B cell (primary cell): Measurements from ENCODE around the gene MIGA1. TPM values are rescaled to one million over a fixed set of nuclear protein-coding genes. Genes with fewer than 3 reads are reported as not detected.

Experiments used
- ATAC-seq: fragments of 200-7000 bp; cut with Tn5 transposase; one replicate; pipeline ENCODE4 v1.10.0; 2021; ENCODE audit warnings: low read depth, mild to moderate bottlenecking, moderate number of reproducible peaks, moderate library complexity
- CTCF ChIA-PET: fragments of 350-600 bp; sonication (Branson Sonifier 250); formaldehyde crosslinking; loops from one replicate; lab custom pipeline; 2021; ENCODE audit warnings: antibody characterized with exemption, inconsistent platforms; lab: Charles Lee
- POLR2A ChIA-PET: fragments of 350-600 bp; sonication (Branson Sonifier 250); formaldehyde crosslinking; loops from one replicate; lab custom pipeline; 2021; ENCODE audit warnings: antibody characterized with exemption; lab: Charles Lee
- DNase-seq: peaks from one replicate; pipeline ENCODE4 v3.0.0; 2013
- H2AFZ ChIP-seq: 2 replicates; pipeline ENCODE4 v1.6.1; 2012; ENCODE audit warnings: mild to moderate bottlenecking, low read depth, low read length; ENCODE audit not compliant: insufficient read depth, poor library complexity, severe bottlenecking
- H3K27ac ChIP-seq, 2 donors: 1 replicate in 1 of 2; 2 replicates in 1 of 2; pipeline ENCODE4 v1.5.1; 2012 to 2013; ENCODE audit warnings: low read length in 2 of 2, mild to moderate bottlenecking in 2 of 2, moderate library complexity in 1 of 2
- H3K27me3 ChIP-seq, 4 experiments: fragments of 200-600 bp in 1 of 4; sonication (generic) in 1 of 4; replicated peaks in 1 of 4; 1 replicate in 2 of 4; 2 replicates in 2 of 4; pipeline versions ENCODE4 v1.6.1 to v1.7.0; 2013 to 2016; ENCODE audit warnings: low read length in 3 of 4, mild to moderate bottlenecking in 2 of 4, mixed read lengths in 1 of 4, moderate library complexity in 1 of 4; ENCODE audit not compliant: insufficient read depth in 4 of 4, control insufficient read depth in 3 of 4; ENCODE audit errors: control extremely low read depth in 1 of 4
- H3K36me3 ChIP-seq, 2 experiments: replicated peaks in 1 of 2; 1 replicate in 1 of 2; 2 replicates in 1 of 2; pipeline versions ENCODE4 v1.6.1 to v1.7.1; 2013; ENCODE audit warnings: low read length in 1 of 2; ENCODE audit not compliant: insufficient read depth in 2 of 2, control insufficient read depth in 1 of 2; ENCODE audit errors: control extremely low read depth in 1 of 2, extremely low read depth in 1 of 2
- H3K4me1 ChIP-seq, 2 donors: fragments of 200-600 bp in 1 of 2; sonication (generic) in 1 of 2; 1 replicate in 1 of 2; 2 replicates in 1 of 2; pipeline versions ENCODE4 v1.5.1 to v1.6.1; 2013 to 2017; ENCODE audit warnings: low read length in 2 of 2; ENCODE audit not compliant: control insufficient read depth in 2 of 2, insufficient read depth in 2 of 2
- H3K4me2 ChIP-seq: replicated peaks from 2 replicates; pipeline ENCODE3; 2012; ENCODE audit warnings: mild to moderate bottlenecking, low read depth, low read length; ENCODE audit not compliant: poor library complexity, severe bottlenecking
- H3K4me3 ChIP-seq, 5 experiments: fragments of 200-600 bp in 1 of 5; sonication (generic) in 1 of 5; 1 replicate in 3 of 5; 2 replicates in 2 of 5; pipeline versions ENCODE4 v1.5.1 to v1.7.0; 2011 to 2016; ENCODE audit warnings: low read length in 4 of 5, mild to moderate bottlenecking in 4 of 5, low read depth in 2 of 5, control low read depth in 1 of 5, moderate library complexity in 1 of 5; ENCODE audit not compliant: insufficient read depth in 1 of 5; ENCODE audit errors: control extremely low read depth in 1 of 5, extremely low read depth in 1 of 5
- H3K79me2 ChIP-seq: fragments of 200-600 bp; sonication (generic); one replicate; pipeline ENCODE4 v1.6.0; 2016; ENCODE audit warnings: low read length; ENCODE audit not compliant: control insufficient read depth, insufficient read depth
- H3K9ac ChIP-seq: fragments of 200-600 bp; sonication (generic); 2 replicates; pipeline ENCODE4 v1.6.1; 2017; ENCODE audit warnings: mild to moderate bottlenecking, low read length, moderate library complexity
- H3K9me3 ChIP-seq, 3 donors: one replicate each; pipeline versions ENCODE4 v1.6.1 to v1.7.1; 2013; ENCODE audit warnings: low read length in 2 of 3; ENCODE audit not compliant: control insufficient read depth in 2 of 3, insufficient read depth in 1 of 3; ENCODE audit errors: control extremely low read depth in 1 of 3
- H4K20me1 ChIP-seq: 2 replicates; pipeline ENCODE4 v1.6.0; 2012; ENCODE audit warnings: mild to moderate bottlenecking, low read length; ENCODE audit not compliant: insufficient read depth, control insufficient read depth, poor library complexity, severe bottlenecking
- H3K27ac Mint-ChIP-seq: one replicate; pipeline ENCODE4 v1.8.0; 2021; ENCODE audit warnings: mixed read lengths
- H3K27me3 Mint-ChIP-seq: one replicate; pipeline ENCODE4 v1.8.0; 2021; ENCODE audit warnings: mixed read lengths
- H3K4me1 Mint-ChIP-seq: one replicate; pipeline ENCODE4 v1.8.0; 2021; ENCODE audit warnings: mixed read lengths
- H3K4me3 Mint-ChIP-seq: one replicate; pipeline ENCODE4 v1.8.0; 2021; ENCODE audit warnings: mixed read lengths
- H3K9me3 Mint-ChIP-seq: one replicate; pipeline ENCODE4 v1.8.0; 2022; ENCODE audit warnings: mixed read lengths; ENCODE audit not compliant: insufficient read depth
- EZH2 ChIP-seq: IDR thresholded peaks from 2 replicates; pipeline ENCODE4 v1.6.1; 2012; ENCODE audit warnings: borderline replicate concordance, low read depth, mild to moderate bottlenecking, moderate library complexity, low read length; ENCODE audit not compliant: insufficient read depth, poor library complexity, severe bottlenecking
- WGBS: methylation state at CpG from one replicate; pipeline ENCODE4 v1.1.5; 2013; ENCODE audit warnings: missing lambda C conversion rate; ENCODE audit not compliant: insufficient coverage; 5-methylcytosine and 5-hydroxymethylcytosine counted together
- intact Hi-C: fragments of 100-400 bp; cut with micrococcal nuclease; formaldehyde crosslinking; loops from one replicate; pipeline ENCODE4 v1.10.0; 2022
- polyA plus RNA-seq: library from polyadenylated mRNA; depleted of rRNA; stranded (reverse); fragments of >200 nt; gene quantifications from 2 replicates; pipeline ENCODE4 v1.2.3, GENCODE V29; 2012
- total RNA-seq, 2 donors: library from RNA; stranded (reverse); fragments of 120-200 nt in 1 of 2; gene quantifications; 1 replicate in 1 of 2; 2 replicates in 1 of 2; pipeline versions ENCODE4 v1.2.3 to v1.2.4, GENCODE V29; 2013 to 2022
- TF ChIP-seq, protein P1 (sequence below): fragments of 200-600 bp; IDR thresholded peaks from one replicate; pipeline ENCODE4 v1.8.0; 2022; ENCODE audit warnings: antibody characterized with exemption, mild to moderate bottlenecking

The MIGA1 gene
- total and polyA plus RNA-seq, 2 donors (not counting 1 experiment from before 2014, with no cell fraction given): 5.0 to 18.0 TPM

- H3K27me3 Mint-ChIP-seq: no peaks in the 10 kb centered on the region
- ATAC-seq (no peak), DNase-seq (no peak)
- Histone ChIP-seq H3K9me3 (peaks cover 0 to 3% (median 0%) of the 10 kb centered on the region in 3 donors), H3K4me2 (no peak overlapping the region), H3K79me2 (no peaks in the 10 kb centered on the region), H4K20me1 (no peaks in the 10 kb centered on the region), H3K27me3 (no peaks in the 10 kb centered on the region), H3K9ac (no peak overlapping the region), H3K36me3 (peaks cover 5 to 10% of the 10 kb centered on the region in 2 experiments), H3K27ac (no peak overlapping the region), H2AFZ (no peak overlapping the region), H3K4me3 (no peak overlapping the region), H3K4me1 (no peaks in the 10 kb centered on the region)
- no CpG with 5 or more reads among the region's 4 CpGs for WGBS
- ChIA-PET CTCF (no interaction called here), POLR2A (no interaction called here)
- no peak overlapping the region for H3K4me3 Mint-ChIP-seq
- H3K9me3 Mint-ChIP-seq: no peaks in the 10 kb centered on the region
- H3K27ac Mint-ChIP-seq: no peak overlapping the region
- TF ChIP-seq EZH2: no peak
- TF ChIP-seq, protein P1, sequence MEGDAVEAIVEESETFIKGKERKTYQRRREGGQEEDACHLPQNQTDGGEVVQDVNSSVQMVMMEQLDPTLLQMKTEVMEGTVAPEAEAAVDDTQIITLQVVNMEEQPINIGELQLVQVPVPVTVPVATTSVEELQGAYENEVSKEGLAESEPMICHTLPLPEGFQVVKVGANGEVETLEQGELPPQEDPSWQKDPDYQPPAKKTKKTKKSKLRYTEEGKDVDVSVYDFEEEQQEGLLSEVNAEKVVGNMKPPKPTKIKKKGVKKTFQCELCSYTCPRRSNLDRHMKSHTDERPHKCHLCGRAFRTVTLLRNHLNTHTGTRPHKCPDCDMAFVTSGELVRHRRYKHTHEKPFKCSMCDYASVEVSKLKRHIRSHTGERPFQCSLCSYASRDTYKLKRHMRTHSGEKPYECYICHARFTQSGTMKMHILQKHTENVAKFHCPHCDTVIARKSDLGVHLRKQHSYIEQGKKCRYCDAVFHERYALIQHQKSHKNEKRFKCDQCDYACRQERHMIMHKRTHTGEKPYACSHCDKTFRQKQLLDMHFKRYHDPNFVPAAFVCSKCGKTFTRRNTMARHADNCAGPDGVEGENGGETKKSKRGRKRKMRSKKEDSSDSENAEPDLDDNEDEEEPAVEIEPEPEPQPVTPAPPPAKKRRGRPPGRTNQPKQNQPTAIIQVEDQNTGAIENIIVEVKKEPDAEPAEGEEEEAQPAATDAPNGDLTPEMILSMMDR: no peak
- intact Hi-C loops: no loop called here
- H3K4me1 Mint-ChIP-seq: no peaks in the 10 kb centered on the region
These were observed 97.4 kb downstream of the MIGA1 start for GRCh38 chr1:77876884-77877283.

- Mint-ChIP-seq H3K27ac (no peak overlapping the region), H3K9me3 (no peaks in the 10 kb centered on the region), H3K27me3 (no peaks in the 10 kb centered on the region), H3K4me1 (no peaks in the 10 kb centered on the region), H3K4me3 (no peak overlapping the region)
- TF ChIP-seq, protein P1: no peak
- no peak for TF ChIP-seq EZH2
- Histone ChIP-seq H3K79me2 (no peaks in the 10 kb centered on the region), H2AFZ (no peak overlapping the region), H3K4me3 (no peak overlapping the region), H3K9me3 (peaks cover 0 to 3% (median 0%) of the 10 kb centered on the region in 3 donors), H3K27ac (no peak overlapping the region), H3K4me1 (no peaks in the 10 kb centered on the region), H3K4me2 (no peak overlapping the region), H3K27me3 (no peaks in the 10 kb centered on the region), H4K20me1 (no peaks in the 10 kb centered on the region), H3K36me3 (peaks cover 0 to 1% of the 10 kb centered on the region in 2 experiments), H3K9ac (no peak overlapping the region)
- ATAC-seq (no peak), DNase-seq (no peak)
- WGBS: no CpG with 5 or more reads among the region's 1 CpG
- ChIA-PET POLR2A (no interaction called here), CTCF (no interaction called here)
- intact Hi-C loops: no loop called here
These were observed 101.6 kb downstream of the MIGA1 start for GRCh38 chr1:77881061-77881460.
